ENCODE data around the gene TAF15.

- TF ChIP-seq CTCF (IDR thresholded peaks at IDR 0.05; ENCODE audit: low read length) (no peak), EZH2 (optimal IDR thresholded peaks at IDR 0.05; ENCODE audit: low read depth, low read length) (no peak)
Measured at GRCh38 chr17:35878361-35878760, 69.1 kb downstream of the TAF15 start.

Data from MM.1S (cell line).